ENCODE results near the gene TAF11.

GRCh38 chr6:34888514-34888856 is 643 bp upstream of the TAF11 start:
- TF ChIP-seq CTCF (IDR thresholded peaks at IDR 0.05) = no peak
- TF ChIP-seq GABPB1 (CRISPR knock-in tag; IDR thresholded peaks at IDR 0.05) = no peak
- TF ChIP-seq ELF4 (CRISPR knock-in tag; IDR thresholded peaks at IDR 0.05; ENCODE audit: low read depth) = no peak
